ENCODE data around the gene PRRT1.
A peak's percentile ranks its signal among the peaks of the same experiment; 100 is the strongest.
"Not testable (repeated sequence)": the region's sequence is repeated elsewhere in the genome, so short reads cannot be mapped to it uniquely, and the experiment has no call there.

PRRT1 gene

DNA sequence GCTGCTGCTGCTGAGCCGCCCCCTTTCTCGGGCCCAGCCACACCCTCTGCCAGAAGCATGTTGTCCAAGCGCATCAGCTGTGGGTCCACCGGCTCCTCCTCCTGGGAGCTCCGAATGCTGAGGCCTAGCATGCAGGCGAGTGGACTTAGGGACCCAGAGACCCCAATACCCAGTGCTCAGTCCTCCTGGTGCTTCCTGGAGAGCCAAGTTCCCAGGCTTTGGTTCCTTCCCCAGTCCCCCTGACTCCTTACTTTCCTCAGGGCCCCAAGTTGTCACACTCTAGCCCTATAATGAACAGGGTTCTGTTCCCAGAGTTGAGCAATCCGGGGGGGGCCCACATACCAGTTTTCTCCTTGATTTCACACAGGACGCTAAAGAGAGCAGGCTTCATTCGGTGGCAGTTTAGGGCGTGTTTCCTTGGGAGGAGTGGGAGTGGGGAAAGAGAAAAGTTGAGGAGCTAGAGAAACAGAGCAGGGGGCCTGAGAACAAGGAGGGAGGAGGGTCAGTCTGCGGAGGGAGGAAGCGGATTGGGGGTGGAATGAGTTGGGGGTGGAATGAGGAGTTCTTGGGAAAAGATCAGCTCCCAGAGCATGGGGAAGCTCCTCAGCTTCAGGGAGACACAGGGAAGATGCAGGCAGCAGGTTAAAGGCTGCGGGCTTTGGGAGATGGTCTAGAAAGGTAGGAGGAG lies 36.8 kb upstream of the PRRT1 start:
- DNase-seq (ENCODE audit: low read depth, low spot score): peak; percentile 28

DNA sequence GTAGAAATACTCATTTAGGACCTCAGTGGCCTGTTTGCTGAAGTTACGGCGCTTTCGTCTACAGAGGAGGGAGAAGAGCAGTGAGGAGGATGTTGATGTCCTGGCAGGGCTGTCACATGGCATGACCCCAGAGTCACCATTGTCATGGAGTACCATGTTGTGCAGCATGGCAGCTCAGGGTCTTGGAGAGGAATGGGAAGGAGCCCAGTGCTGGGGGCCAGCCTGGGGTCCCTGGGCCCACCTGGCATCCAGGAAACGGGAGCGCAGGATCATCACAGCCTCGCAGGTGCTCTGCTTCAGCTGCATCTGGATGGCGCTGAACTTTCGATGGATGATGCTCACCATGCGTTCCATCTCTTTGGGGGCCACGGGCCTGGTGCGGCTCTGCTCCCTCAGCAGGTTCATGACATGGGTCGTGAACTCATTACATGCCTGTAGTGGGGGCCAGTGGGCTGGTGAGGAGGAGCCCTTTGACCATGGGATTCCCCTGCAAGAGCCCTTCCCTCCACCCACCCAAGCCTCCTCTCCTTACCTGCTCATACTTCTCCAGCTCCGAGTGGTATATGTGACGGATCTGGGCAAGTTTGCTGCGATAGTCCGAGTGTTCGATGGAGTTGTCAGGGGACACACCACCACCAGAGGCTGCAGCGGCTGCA lies 36.1 kb upstream of the PRRT1 start:
- DNase-seq (ENCODE audit: low read depth, low spot score): not testable (repeated sequence)

DNA sequence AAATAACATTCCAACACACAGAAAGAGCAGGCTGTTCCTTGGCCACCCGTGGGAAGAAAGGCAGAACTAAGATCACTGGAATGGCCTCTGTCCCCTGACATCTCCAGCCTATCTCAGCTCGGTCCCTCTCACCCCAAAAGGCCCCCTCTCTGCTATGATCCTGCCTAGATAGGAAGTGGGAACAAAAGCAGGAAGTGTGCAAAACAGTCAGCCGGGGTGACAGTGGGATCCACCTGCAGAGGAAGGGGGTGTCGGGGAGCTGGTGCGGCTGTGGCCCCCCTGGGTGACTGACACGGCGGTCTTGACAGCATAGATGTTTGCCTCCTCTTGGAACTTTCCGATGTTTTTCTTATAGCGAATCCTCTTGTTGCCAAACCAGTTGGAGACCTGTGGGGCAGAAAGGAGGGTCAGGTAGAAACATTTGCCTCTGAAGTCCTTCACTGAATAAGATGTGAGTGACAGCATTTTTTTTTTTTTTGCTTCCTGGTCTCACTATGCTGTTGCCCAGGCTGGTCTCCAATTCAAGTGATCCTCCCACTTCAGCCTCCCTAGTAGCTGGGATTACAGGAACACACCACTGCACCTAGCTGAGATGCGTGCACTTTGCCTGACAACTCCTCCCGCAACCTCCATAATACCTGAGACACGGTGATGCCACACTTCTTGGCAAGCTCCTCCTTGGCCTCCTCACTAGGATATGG lies 35.4 kb upstream of the PRRT1 start:
- no peak for DNase-seq (ENCODE audit: low read depth, low spot score)

DNA sequence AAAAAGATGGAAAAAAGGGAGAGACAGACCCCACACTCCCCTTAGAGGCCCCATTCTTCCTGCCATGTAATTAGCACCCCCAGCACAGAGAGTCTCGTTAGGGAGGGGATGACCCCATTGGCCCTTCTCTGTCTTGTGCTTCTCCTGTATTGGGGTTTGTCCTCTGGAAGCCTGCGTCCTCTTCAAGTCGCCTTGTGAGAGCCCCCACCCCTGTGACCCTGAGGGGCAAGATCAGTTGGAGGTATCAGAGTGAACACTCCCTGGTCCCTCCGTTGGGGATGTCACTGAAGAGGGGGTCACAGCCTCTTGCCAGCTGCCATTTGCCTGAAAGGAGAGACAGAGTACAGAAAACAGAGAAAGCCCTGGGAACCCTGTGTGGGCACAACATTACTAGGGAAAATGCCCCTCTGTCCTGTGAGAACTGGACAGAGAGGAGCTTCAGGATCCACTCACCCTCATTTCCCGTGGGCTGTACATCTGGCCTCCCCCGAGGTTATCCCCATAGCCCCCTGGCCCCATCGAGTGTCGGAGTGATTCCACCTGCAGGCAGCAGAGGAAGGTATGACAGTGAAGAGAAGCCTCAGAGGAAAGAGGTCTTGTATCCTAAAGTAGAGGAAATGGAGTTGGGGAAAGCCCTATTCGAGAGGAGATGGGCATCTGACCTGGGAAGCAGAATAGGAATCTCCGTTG lies 34.6 kb upstream of the PRRT1 start:
- DNase-seq (ENCODE audit: low read depth, low spot score): not testable (repeated sequence)

DNA sequence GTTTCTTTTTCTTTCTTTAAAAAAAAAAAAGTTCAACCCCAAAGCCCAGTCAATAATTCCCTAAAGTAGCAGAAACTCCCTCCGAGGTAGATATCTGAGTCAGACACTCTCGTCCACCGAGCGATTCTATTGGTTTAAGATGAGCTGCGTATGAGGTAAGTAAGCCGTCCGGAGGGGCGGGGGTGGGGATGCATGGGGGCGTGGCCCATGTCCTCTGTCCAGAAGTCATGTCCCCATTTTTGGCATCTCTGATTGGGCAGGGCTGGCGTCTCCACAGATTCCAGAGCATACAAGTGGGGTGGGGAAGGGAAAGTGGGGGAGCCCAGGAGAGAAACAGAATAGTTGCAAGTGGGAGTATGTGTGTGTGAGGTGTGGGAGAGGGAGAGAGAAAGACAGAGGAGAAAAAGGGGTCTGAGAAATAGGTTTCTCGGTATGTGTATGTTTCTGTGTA lies 34.0 kb upstream of the PRRT1 start:
- DNase-seq (ENCODE audit: low read depth, low spot score): peak; percentile 89

DNA sequence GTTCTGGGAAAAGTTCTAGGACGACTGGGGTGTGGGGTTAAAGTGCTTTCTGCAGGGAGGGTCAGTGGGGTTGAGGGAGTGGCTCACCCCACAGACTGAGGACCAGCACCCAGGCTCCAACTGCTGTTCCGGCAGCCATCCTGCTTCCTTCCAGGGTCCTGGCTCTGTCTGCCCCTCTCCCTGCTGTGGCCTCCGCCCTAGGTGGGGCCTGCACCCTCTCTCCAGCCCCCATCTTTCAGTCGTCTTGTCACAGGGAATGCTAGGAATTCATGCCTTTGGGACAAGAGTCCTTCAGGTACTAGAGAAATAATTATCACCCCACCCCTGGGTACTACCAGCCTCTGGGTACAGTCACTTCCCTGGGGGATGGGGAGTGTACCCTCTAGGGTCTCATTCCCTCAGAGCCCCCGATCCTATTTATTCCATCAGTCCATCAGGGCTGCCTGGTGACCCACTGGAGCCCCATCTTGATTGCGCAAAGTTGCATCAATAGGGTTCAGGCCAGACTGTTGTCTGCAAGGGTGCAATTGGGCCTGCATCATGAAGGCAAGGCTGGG lies 32.4 kb upstream of the PRRT1 start, which contains the start of gene AGER:
Gene AGER (minus strand): TSS at position 170 of the 557 bp plus-strand sequence. CDS start 31 bp downstream, at position 139.
- no peak for DNase-seq (ENCODE audit: low read depth, low spot score)

DNA sequence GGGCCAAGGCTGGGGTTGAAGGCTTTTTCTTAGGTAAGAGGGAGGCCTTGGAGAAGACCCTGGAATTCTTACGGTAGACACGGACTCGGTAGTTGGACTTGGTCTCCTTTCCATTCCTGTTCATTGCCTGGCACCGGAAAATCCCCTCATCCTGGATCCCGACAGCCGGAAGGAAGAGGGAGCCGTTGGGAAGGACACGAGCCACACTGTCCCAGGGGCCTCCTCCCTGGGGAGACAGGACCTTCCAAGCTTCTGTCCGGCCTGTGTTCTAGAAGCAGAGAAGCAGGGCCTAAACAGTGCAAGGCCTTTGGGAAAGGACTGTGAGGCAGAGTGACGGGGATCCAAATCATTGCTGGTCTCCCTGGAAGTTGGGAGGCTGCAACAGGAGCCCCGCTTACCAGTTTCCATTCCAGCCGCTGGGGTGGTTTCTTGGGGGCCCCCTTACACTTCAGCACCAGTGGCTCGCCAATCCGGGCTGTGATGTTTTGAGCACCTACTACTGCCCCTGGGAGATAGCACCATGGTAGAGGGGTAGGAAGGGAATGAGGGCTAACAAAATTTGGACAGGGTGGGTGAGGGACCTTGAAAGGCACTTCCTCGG lies 31.8 kb upstream of the PRRT1 start:
- DNase-seq (ENCODE audit: low read depth, low spot score): no peak

DNA sequence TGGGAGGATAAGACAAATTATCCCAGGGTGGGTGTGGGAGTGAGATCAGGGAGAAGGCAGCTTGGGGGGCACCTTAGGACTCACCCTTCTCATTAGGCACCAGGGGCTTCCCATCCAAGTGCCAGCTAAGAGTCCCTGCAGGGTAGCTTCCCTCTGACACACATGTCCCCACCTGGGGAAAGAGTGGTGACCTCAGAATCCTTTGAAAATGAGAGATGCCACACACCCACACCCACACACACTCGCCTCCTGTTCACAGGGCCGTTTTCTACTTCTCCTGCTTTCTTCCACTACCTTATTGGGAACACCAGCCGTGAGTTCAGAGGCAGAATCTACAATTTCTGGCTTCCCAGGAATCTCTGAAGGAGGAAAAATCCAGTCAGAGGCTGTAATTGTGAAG lies 31.3 kb upstream of the PRRT1 start:
- no peak for DNase-seq (ENCODE audit: low read depth, low spot score)

DNA sequence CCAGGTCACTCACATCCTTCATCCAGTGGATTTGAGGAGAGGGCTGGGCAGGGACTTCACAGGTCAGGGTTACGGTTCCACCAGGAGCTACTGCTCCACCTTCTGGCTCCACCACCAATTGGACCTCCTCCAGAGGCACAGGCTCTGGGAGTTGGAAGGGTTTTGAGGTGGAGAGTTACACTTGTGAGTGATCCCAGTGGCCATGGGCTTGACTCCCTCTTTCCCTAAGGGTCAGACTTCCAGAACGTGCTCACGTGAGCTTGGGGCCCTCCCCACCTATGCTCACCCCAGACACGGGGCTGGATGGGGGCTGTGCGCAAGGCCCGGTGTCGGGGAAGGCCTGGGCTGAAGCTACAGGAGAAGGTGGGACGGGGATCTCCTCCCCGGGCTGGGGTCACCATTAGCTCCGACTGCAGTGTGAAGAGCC lies 30.8 kb upstream of the PRRT1 start:
- DNase-seq (ENCODE audit: low read depth, low spot score): no peak

DNA sequence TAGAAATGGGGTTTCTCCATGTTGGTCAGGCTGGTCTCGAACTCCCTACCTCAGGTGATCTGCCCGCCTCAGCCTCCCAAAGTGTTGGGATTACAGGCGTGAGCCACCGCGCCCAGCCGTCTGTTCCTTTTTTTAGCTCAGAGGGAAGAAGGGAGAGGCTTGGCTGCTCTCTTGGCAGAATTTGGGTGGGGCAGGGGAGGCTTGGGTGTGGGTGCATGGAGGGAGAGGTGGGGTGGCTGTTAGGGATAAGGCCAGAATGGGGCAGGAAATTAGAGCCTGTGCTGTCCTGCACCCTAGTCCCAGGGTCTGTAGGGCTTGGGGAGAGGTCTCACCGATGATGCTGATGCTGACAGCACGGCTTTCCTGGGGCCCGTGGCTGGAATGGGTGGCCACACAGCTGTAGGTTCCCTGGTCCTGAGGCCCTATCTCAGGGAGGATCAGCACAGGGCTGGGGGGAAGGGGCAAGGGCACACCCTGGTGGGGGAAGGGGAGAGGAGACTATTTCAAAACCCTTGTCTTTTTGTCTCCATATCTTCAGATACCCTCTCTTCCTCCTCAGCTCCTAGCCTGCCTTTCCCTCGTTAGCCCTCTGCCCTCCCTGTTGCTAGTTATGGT lies 30.3 kb upstream of the PRRT1 start:
- DNase-seq (ENCODE audit: low read depth, low spot score): no peak

DNA sequence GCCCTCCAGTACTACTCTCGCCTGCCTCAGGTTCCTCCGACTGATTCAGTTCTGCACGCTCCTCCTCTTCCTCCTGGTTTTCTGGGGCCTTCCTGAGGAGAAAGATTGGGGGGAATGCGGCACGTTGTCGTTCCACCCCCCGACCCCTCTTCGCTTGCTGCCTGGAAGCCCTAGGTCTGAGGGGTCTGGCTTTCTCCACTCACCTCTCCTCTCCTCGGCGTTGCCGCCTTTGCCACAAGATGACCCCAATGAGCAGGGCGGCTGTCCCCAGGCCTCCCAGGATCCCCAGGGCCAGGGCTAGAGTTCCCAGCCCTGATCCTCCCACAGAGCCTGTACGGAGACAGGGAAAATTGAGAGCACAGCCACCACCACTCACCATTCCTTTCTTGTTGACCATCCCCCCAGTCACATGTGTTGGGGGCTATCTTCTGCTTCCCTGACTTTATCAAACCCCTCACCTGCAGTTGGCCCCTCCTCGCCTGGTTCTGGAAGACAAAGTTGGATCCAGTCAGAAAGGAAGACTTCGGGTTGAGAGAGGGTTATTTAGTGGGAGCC lies 29.5 kb upstream of the PRRT1 start:
- no peak for DNase-seq (ENCODE audit: low read depth, low spot score)

DNA sequence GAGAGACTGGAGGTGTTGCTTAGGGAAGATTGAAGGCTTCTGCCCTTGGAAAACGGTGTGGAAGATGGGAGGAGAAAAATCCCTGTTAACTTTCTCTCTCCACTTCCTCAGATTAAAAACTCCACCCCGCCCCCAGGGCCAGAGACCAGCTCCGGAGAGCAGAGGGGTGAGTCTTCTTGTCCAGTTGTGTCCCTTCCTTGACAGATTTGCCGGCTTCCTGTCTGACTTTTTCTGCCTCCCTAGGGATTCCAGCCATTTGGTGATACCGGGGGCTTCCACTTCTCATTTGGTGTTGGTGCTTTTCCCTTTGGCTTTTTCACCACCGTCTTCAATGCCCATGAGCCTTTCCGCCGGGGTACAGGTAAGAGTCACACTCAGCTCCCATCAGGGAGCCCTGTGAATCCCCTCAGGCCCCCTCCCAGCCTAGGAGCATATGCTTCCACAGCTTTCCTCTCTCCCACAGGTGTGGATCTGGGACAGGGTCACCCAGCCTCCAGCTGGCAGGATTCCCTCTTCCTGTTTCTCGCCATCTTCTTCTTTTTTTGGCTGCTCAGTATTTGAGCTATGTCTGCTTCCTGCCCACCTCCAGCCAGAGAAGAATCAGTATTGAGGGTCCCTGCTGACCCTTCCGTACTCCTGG lies 28.1 kb upstream of the PRRT1 start:
- no peak for DNase-seq (ENCODE audit: low read depth, low spot score)

DNA sequence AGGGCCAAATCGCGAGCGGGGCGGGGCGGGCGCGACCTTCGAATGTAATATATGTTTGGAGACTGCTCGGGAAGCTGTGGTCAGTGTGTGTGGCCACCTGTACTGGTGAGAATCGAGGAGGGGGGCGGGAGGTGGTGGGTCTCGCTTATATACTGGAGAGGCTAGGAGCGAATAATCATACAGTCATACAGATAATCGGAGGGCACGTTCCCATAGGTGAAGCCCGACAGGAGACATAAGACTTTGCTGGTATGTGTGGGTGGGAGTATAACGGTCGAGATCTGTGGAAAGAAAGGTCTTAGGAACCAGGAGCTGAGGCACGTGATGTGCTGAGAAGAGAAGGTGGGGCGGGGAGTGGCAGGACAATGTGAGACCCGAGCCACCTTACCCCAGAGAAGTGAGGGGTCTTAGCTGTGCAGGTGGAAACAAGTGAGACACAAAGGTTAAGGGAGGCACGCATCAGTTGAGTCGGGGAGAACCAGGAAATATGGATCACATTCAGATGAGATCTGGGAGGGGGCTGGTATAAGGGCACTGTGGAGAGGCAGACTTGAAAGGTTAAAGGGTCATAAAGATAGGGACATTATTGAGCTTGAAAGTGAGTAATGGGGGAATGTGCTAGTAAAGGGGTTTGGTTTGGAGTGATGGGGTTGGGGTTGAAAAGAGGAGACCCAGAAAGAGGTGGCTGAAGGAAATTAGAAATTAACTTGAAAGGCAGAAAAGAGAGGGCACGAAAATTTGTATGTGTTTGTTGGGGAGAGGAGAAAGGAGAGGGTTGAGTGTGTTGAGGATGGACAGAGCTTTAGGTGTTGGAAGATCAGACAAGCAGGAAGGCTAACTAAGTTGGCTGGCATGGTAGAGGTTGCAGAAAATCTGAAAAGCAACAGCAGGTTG lies 27.1 kb upstream of the PRRT1 start:
- DNase-seq (ENCODE audit: low read depth, low spot score): peak; percentile 39

DNA sequence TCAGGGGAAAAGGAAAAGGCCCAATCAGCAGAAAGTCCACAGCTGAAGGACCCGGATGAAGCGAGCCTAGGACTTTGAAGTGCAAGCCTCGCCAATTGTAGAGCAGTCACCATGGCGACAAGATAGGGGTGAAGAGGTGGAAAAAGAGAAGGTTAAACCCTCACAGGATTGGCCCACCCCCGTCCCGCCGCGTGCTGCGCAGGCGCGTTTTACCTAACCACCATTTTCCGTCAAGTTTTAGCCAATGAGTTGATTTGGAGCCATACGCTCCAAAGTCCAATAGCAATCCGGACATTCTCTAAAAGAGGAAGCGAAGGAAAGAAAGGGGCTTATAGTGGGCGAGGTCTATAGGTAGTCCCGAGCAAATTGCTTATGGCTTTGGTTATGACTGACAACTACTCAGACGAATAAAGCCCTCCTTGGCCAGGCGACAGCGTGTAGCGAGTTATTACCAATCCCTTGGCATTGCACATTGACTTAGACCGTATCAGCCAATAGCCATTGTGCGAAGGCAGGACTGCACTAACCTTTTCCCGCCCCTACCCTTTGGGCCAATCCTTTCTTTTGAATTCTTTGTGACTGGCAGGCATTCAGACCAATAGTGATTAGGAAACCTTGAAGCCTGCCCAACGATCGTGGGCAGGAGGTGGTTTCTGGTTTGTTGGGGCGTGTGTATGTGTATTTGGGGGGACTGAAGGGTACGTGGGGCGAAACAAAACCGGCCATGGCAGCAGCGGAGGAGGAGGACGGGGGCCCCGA lies 26.2 kb upstream of the PRRT1 start, which contains the start of gene RNF5:
Gene RNF5 (plus strand): TSS at position 618 of the 759 bp plus-strand sequence. CDS start 107 bp downstream, at position 725.
- peak; percentile 100 for DNase-seq (ENCODE audit: low read depth, low spot score)

DNA sequence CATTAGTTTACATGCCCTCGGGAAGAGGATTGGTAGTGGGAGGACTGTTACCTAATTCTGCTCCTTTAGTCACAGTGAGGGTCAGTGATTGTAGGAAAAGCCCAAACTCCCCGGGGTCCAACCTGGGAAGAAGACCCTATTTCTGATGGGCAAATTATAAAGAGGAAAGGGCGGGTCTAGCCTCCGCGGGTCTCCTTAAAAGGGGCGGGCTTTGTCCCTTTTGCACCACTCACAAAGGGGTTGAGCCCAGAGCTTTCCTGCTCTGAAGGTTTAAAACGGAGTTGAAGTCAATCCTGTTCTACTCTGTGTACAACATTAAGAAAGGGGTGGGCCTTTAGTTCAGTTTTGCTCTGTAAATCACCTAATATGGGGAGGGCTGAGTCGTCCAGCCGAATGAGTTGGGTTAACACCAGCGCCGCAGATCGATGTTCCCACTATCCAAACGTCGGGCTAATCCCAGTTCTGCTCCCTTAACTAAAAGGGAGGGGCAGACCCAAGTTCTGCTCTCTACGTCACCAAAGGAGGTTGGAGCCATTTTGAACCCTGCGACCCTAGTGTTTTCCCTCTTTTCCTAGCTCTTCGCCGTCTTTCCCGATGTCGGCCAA lies 25.5 kb upstream of the PRRT1 start:
- DNase-seq (ENCODE audit: low read depth, low spot score): no peak

DNA sequence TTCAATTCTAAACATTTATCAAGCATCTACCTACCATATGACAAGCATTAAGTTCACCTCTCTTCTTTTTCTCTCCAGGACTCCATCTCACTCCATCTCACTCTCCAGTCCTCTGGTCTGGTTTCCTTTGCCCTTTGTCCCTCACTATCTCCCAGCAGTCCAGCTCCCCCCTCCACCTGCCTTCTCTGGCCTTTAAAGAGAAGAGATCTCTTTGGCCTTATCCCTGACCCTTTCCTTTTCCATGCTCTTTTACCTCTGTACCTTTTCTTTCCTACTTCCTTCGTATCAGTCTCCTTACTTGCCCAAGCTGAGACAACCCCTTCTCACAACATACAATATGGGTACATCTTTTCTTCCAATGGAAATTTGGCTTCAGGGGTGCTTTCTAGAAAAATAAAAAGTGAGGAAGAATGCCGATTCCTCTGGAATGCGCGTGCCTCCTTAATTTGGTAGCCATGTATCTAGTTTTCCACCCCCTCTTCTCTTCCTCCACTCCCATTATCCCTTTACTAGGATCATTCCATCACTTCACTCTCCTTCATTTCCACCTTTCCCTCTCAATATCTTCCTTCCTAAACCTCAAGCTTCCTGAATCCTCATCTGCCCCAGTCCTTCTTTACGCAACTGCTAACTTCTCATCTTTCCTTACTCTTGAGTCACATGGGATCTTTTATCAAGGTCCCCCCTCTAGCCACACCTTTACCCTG lies 24.9 kb upstream of the PRRT1 start:
- DNase-seq (ENCODE audit: low read depth, low spot score): no peak
